LHCN-M2 (cell line): ENCODE results near the gene KANK4. TPM values are rescaled to one million over a fixed set of nuclear protein-coding genes. Genes with fewer than 3 reads are reported as not detected.

Experiments
- DNase-seq: peaks from one replicate; pipeline ENCODE4 v3.0.0-alpha.2; 2012; ENCODE audit warnings: low read depth
- total RNA-seq: library from RNA; depleted of rRNA; stranded (reverse); fragments of >200 nt; gene quantifications from 2 replicates; pipeline ENCODE4 v1.2.3, GENCODE V29; 2014; rRNA removed

KANK4 gene
- total RNA-seq, 1 experiment from 2014 or later: 0.06 TPM

GRCh38 chr1:62208970-62209369 lies 110.3 kb downstream of the KANK4 start:
- DNase-seq: no peak

GRCh38 chr1:62208087-62208486 lies 111.1 kb downstream of the KANK4 start:
- DNase-seq: no peak

DNA sequence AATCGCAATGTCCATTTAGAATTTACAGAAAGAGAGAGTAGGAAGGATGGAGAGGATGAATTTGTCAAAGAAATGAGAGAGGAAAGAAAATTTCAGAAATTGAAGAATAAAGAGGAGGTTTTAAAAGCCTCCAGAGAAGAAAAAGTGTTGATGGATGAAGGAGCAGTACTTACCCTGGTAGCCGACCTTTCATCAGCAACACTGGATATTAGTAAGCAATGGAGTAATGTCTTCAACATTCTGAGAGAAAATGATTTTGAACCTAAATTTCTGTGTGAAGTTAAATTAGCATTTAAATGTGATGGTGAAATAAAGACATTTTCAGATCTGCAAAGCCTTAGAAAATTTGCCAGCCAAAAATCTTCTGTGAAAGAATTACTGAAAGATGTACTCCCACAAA lies 112.0 kb downstream of the KANK4 start:
- DNase-seq: no peak

DNA sequence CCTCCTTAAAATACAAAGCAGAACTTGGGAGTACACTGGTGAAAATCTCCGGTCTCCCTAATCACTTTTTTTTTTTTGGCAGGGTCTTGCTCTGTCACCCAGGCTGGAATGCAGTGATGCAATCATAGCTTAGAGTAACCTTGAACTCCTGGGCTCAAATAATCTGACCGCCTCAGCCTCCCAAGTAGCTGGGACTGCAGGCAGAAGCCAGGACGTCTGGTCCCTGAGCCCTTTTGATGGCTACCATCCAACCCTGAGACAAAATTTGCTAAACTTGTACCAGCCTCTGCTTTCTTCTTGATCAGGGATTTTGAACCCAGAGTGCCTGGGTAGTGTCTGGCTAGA lies 120.5 kb downstream of the KANK4 start:
- DNase-seq: peak; percentile 7

- DNase-seq: no peak
Observed at GRCh38 chr1:62198069-62198780, 121.0 kb downstream of the KANK4 start.

- DNase-seq: no peak
Observed at GRCh38 chr1:62196086-62196690, 123.0 kb downstream of the KANK4 start.

DNA sequence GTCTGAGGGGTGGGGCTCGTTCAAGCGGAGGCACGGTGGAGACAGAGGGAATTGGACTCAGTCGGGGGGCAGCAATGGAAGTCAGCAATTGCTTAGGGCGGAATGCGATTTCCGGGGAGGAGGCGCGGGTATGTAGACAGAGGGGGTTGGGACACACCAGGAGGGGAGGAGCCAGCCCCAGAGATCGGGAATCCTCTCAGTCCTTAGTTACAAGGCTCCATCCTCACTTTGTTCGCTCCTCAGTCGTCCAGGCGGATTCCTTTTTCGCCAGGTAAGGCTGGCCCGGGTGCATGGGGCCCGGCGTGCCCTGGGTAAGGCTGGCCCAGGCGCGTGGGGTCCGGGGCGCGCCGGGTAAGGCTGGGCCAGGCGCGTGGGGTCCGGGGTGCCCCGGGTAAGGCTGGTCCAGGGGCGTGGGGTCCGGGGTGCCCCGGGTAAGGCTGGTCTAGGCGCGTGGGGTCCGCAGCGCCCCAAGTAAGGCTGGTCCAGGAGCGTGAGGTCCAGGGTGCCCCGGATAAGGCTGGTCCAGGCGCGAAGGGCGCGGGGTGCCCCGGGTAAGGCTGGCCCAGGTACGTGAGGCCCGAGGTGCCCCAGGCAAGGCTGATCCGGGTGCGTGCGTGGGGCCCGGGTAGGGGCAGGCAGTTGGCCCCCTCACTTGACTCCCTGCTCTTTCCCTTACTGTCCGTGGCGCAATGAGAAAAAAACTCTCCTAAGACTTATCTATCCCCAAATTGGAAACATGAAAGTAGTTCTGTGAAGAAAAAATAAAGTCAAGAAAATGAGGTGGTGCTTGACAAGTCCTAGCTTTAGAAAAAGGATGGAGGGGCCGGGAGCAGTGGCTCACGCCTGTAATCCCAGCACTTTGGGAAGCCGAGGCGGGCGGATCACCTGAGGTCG lies 124.3 kb downstream of the KANK4 start, which contains the start of gene L1TD1:
Gene L1TD1, plus strand, starts transcription at position 199 of the 894 bp plus-strand sequence. CDS start 11,780 bp downstream, outside the sequence.
- no peak for DNase-seq

DNA sequence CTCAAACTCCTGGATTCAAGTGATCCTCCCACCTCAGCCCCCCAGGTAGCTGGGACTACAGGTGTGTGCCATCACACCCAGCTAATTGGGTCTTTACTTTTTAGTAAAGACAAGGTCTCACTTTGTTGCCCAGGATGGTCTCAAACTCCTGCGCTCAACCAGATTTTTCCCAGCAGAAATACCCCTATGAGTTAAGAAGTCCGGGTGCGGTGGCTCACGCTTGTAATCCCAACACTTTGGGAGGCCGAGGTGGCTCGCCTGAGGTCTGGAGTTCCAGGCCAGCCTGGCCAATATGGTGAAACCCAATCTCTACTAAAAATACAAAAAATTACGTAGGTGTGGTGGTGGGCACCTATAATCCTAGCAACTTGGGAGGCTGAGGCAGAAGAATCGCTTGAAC lies 131.1 kb downstream of the KANK4 start:
- DNase-seq: no peak

- no peak for DNase-seq
Observed at GRCh38 chr1:62187548-62187947, 131.7 kb downstream of the KANK4 start.

Other genes starting within 250 kb of the KANK4 start
- not detected in 2 replicates for gene L1TD1, start 124.6 kb downstream of the KANK4 start, total RNA-seq
- gene USP1, start 117.6 kb upstream of the KANK4 start, total RNA-seq: 49.2 and 54.9 TPM in 2 replicates